ENCODE measurements around the gene MGMT. TPM values are rescaled to one million over a fixed set of nuclear protein-coding genes. Genes with fewer than 3 reads are reported as not detected.

Gene MGMT
- total and polyA plus RNA-seq, 4 donors = 28.2 to 79.1 (median 46.0) TPM

DNA sequence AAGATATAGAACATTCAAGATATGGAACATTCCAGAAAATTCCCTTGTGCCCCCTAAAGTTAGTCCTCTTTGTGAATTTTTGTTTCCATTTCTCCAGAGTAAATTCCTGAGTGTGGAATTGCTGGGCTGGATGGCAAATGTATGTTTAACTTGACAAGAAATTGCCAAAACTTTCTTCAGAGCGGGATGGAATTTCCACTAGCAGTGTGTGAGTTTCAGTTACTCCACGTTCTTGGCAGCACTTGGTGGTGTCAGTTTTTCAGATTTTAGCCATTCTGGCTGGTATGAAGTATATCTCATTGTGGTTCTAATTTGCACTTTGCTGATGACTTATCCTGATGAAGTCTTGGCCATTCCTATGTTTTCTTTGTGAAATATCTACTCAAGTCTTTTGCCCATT, 71.2 kb downstream of the MGMT start:
- H3K36me3 ChIP-seq (ENCODE audit: control insufficient read depth in 4 of 4, insufficient read depth in 3 of 4, low read depth in 1 of 4, low read length in 3 of 4) = peaks cover 0 to 6% (median 1%) of the 10 kb centered on the region in 4 donors
- no peak for DNase-seq (ENCODE audit: low spot score)
- 91% methylated on average over 2 of the region's 2 CpGs for WGBS
- H3K4me3 ChIP-seq (ENCODE audit: low read depth in 1 of 3, low read length in 3 of 3) = no peak overlapping the region
- no peaks in the 10 kb centered on the region for H3K9me3 ChIP-seq (ENCODE audit: control insufficient read depth in 4 of 4, low read length in 3 of 4)
- peaks cover 3 to 19% (median 6%) of the 10 kb centered on the region in 4 donors for H3K4me1 ChIP-seq (ENCODE audit: control insufficient read depth in 4 of 4, insufficient read depth in 4 of 4, low read length in 3 of 4)
- no peak overlapping the region for H3K9ac ChIP-seq (ENCODE audit: low read depth in 1 of 2, low read length in 2 of 2)
- TF ChIP-seq ZBTB33 (IDR thresholded peaks at IDR 0.05) = no peak
- TF ChIP-seq ATF3 (IDR thresholded peaks at IDR 0.05) = no peak
- TF ChIP-seq EGR1 (IDR thresholded peaks at IDR 0.05; ENCODE audit: low read depth in 2 of 2) = no peak
- TF ChIP-seq, protein P1, sequence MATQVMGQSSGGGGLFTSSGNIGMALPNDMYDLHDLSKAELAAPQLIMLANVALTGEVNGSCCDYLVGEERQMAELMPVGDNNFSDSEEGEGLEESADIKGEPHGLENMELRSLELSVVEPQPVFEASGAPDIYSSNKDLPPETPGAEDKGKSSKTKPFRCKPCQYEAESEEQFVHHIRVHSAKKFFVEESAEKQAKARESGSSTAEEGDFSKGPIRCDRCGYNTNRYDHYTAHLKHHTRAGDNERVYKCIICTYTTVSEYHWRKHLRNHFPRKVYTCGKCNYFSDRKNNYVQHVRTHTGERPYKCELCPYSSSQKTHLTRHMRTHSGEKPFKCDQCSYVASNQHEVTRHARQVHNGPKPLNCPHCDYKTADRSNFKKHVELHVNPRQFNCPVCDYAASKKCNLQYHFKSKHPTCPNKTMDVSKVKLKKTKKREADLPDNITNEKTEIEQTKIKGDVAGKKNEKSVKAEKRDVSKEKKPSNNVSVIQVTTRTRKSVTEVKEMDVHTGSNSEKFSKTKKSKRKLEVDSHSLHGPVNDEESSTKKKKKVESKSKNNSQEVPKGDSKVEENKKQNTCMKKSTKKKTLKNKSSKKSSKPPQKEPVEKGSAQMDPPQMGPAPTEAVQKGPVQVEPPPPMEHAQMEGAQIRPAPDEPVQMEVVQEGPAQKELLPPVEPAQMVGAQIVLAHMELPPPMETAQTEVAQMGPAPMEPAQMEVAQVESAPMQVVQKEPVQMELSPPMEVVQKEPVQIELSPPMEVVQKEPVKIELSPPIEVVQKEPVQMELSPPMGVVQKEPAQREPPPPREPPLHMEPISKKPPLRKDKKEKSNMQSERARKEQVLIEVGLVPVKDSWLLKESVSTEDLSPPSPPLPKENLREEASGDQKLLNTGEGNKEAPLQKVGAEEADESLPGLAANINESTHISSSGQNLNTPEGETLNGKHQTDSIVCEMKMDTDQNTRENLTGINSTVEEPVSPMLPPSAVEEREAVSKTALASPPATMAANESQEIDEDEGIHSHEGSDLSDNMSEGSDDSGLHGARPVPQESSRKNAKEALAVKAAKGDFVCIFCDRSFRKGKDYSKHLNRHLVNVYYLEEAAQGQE (IDR thresholded peaks at IDR 0.05) = no peak
- TF ChIP-seq SP1 (IDR thresholded peaks at IDR 0.05) = no peak
- no peak for TF ChIP-seq CTCF (IDR thresholded peaks at IDR 0.05; ENCODE audit: low read depth, low read length, missing input control)
- no peak for TF ChIP-seq GABPA (IDR thresholded peaks at IDR 0.05 in 1 of 2, conservative IDR thresholded peaks at IDR 0.05 in 1 of 2)
- TF ChIP-seq TAF1 (conservative IDR thresholded peaks at IDR 0.05) = no peak
- no peak for TF ChIP-seq RAD21 (IDR thresholded peaks at IDR 0.05)
- no peak for TF ChIP-seq YY1 (IDR thresholded peaks at IDR 0.05)
- no peak for TF ChIP-seq HNF4A (conservative IDR thresholded peaks at IDR 0.05)
- TF ChIP-seq FOXA1 (IDR thresholded peaks at IDR 0.05) = no peak
- no peak for TF ChIP-seq RXRA (IDR thresholded peaks at IDR 0.05)
- no peak for TF ChIP-seq NR2F2 (IDR thresholded peaks at IDR 0.05)
- TF ChIP-seq FOXA2 (IDR thresholded peaks at IDR 0.05) = no peak
- TF ChIP-seq JUND (IDR thresholded peaks at IDR 0.05) = no peak
- no peak for TF ChIP-seq MAX (IDR thresholded peaks at IDR 0.05)
- TF ChIP-seq HNF4G (IDR thresholded peaks at IDR 0.05) = no peak
- H3K27ac ChIP-seq (ENCODE audit: low read depth in 1 of 2, low read length in 2 of 2) = no peak overlapping the region
- no peaks in the 10 kb centered on the region for H3K27me3 ChIP-seq (ENCODE audit: control insufficient read depth in 4 of 4, insufficient read depth in 4 of 4, low read length in 3 of 4)

Measured in liver (tissue), 9 donors.